Brain microvascular endothelial cell (primary cell): ENCODE measurements around the gene DHRS7B.
A peak's percentile ranks its signal among the peaks of the same experiment; 100 is the strongest.

ENCODE experiments used
- DNase-seq: peaks from one replicate; pipeline ENCODE4 v3.0.0-alpha.2; 2020
- H3K27ac ChIP-seq: fragments of 250-450 bp; sonication (Bioruptor Pico); 2 replicates; pipeline ENCODE4 v1.5.1; 2020; ENCODE audit warnings: mild to moderate bottlenecking, moderate library complexity
- H3K27me3 ChIP-seq: fragments of 250-450 bp; sonication (Bioruptor Pico); replicated peaks from 2 replicates; pipeline ENCODE4 v1.5.1; 2020; ENCODE audit warnings: mild to moderate bottlenecking
- H3K36me3 ChIP-seq: fragments of 250-450 bp; sonication (Bioruptor Pico); replicated peaks from 2 replicates; pipeline ENCODE4 v1.5.1; 2020; ENCODE audit warnings: mild to moderate bottlenecking
- H3K4me3 ChIP-seq: 2 replicates; pipeline ENCODE4 v1.5.1; 2011; ENCODE audit warnings: low read depth, mild to moderate bottlenecking, control low read depth, low read length, moderate library complexity
- CTCF ChIP-seq: IDR thresholded peaks from 2 replicates; pipeline ENCODE4 v1.5.1; 2011; ENCODE audit warnings: low read depth, mild to moderate bottlenecking, moderate library complexity, low read length, control low read depth, inconsistent platforms; ENCODE audit errors: missing control alignments
- in situ Hi-C: cut with HindIII; loops from 2 replicates; pipeline ENCODE4 v1.10.0; 2017; ENCODE audit warnings: low sequenced_read_pairs, low pct_ligation_motif_present

Gene DHRS7B

GRCh38 chr17:21193031-21193430 is 66.3 kb downstream of the DHRS7B start:
- no peak for DNase-seq
- no peak for TF ChIP-seq CTCF
- in situ Hi-C loops, result no loop called here
- Histone ChIP-seq H3K36me3 (peaks cover 11% of the 10 kb centered on the region), H3K4me3 (no peak overlapping the region), H3K27me3 (no peaks in the 10 kb centered on the region), H3K27ac (no peak overlapping the region)

- H3K27ac ChIP-seq, result no peak overlapping the region
- no peak overlapping the region for H3K4me3 ChIP-seq
- in situ Hi-C loops, result no loop called here
- peaks cover 19% of the 10 kb centered on the region for H3K36me3 ChIP-seq
- no peak for DNase-seq
- H3K27me3 ChIP-seq, result no peaks in the 10 kb centered on the region
- TF ChIP-seq CTCF, result no peak
Measured at GRCh38 chr17:21194226-21194625, 67.5 kb downstream of the DHRS7B start.

- DNase-seq, result no peak
- no peak for TF ChIP-seq CTCF
- Histone ChIP-seq H3K4me3 (no peak overlapping the region), H3K27me3 (no peaks in the 10 kb centered on the region), H3K27ac (no peak overlapping the region), H3K36me3 (peaks cover 19% of the 10 kb centered on the region)
- in situ Hi-C loops, result no loop called here
Measured at GRCh38 chr17:21194703-21195102, 67.9 kb downstream of the DHRS7B start.

- H3K4me3 ChIP-seq, result no peak overlapping the region
- TF ChIP-seq CTCF, result no peak
- in situ Hi-C loops, result no loop called here
- H3K36me3 ChIP-seq, result peaks cover 19% of the 10 kb centered on the region
- no peak for DNase-seq
- H3K27ac ChIP-seq, result no peak overlapping the region
- no peaks in the 10 kb centered on the region for H3K27me3 ChIP-seq
Measured at GRCh38 chr17:21196126-21196525, 69.4 kb downstream of the DHRS7B start.

GRCh38 chr17:21198411-21198810 is 71.6 kb downstream of the DHRS7B start:
- H3K27me3 ChIP-seq, result no peaks in the 10 kb centered on the region
- in situ Hi-C loops, result no loop called here
- no peak overlapping the region for H3K4me3 ChIP-seq
- H3K36me3 ChIP-seq, result peaks cover 23% of the 10 kb centered on the region
- TF ChIP-seq CTCF, result no peak
- no peak for DNase-seq
- no peak overlapping the region for H3K27ac ChIP-seq

GRCh38 chr17:21199311-21199710 is 72.5 kb downstream of the DHRS7B start:
- Histone ChIP-seq H3K36me3 (peaks cover 23% of the 10 kb centered on the region), H3K27ac (no peak overlapping the region), H3K27me3 (no peaks in the 10 kb centered on the region), H3K4me3 (no peak overlapping the region)
- in situ Hi-C loops, result no loop called here
- DNase-seq, result peak; percentile 72
- TF ChIP-seq CTCF, result no peak
